CD14-positive monocyte (primary cell): ENCODE results near the gene CNGB1. TPM values are rescaled to one million over a fixed set of nuclear protein-coding genes. Genes with fewer than 3 reads are reported as not detected.
"Not testable (repeated sequence)": the region's sequence is repeated elsewhere in the genome, so short reads cannot be mapped to it uniquely, and the experiment has no call there.

Source experiments
- DNase-seq, 3 donors: peaks; one replicate each; pipeline ENCODE4 v3.0.0-alpha.2; 2011 to 2022
- H2AFZ ChIP-seq: 2 replicates; pipeline ENCODE4 v1.6.0; 2012; ENCODE audit warnings: mild to moderate bottlenecking, low read depth, low read length, inconsistent platforms; ENCODE audit not compliant: insufficient read depth, poor library complexity, severe bottlenecking
- H3K27ac ChIP-seq, 2 donors: 1 replicate in 1 of 2; 2 replicates in 1 of 2; pipeline ENCODE4 v1.5.1; 2012 to 2013; ENCODE audit warnings: low read length in 2 of 2, control low read depth in 1 of 2, inconsistent platforms in 1 of 2, low read depth in 1 of 2, mild to moderate bottlenecking in 1 of 2
- H3K27me3 ChIP-seq, 2 donors: one replicate each; pipeline versions ENCODE4 v1.6.0 to v1.6.1; 2011 to 2013; ENCODE audit warnings: low read length in 2 of 2; ENCODE audit not compliant: control insufficient read depth in 2 of 2, insufficient read depth in 2 of 2
- H3K36me3 ChIP-seq, 2 donors: replicated peaks in 1 of 2; 1 replicate in 1 of 2; 2 replicates in 1 of 2; pipeline versions ENCODE4 v1.5.1 to v1.6.1; 2012 to 2013; ENCODE audit warnings: low read length in 2 of 2, control low read depth in 1 of 2, inconsistent platforms in 1 of 2, mild to moderate bottlenecking in 1 of 2; ENCODE audit not compliant: insufficient read depth in 2 of 2, control insufficient read depth in 1 of 2
- H3K4me1 ChIP-seq, 2 donors: 1 replicate in 1 of 2; 2 replicates in 1 of 2; pipeline versions ENCODE4 v1.5.1 to v1.6.1; 2012 to 2013; ENCODE audit warnings: low read length in 2 of 2, control low read depth in 1 of 2, inconsistent platforms in 1 of 2, mild to moderate bottlenecking in 1 of 2, moderate library complexity in 1 of 2; ENCODE audit not compliant: insufficient read depth in 2 of 2, control insufficient read depth in 1 of 2
- H3K4me2 ChIP-seq: replicated peaks from 2 replicates; pipeline ENCODE3; 2012; ENCODE audit warnings: low read length, moderate library complexity, mild to moderate bottlenecking; ENCODE audit not compliant: poor library complexity, severe bottlenecking; ENCODE audit errors: extremely low read depth
- H3K4me3 ChIP-seq, 3 experiments: fragments of 200-600 bp in 1 of 3; sonication (generic) in 1 of 3; replicated peaks in 1 of 3; 1 replicate in 2 of 3; 2 replicates in 1 of 3; pipeline ENCODE4 v1.5.1; 2011 to 2013; ENCODE audit warnings: low read length in 3 of 3, mild to moderate bottlenecking in 3 of 3, control low read depth in 2 of 3, low read depth in 2 of 3, inconsistent platforms in 1 of 3, moderate library complexity in 1 of 3
- H3K79me2 ChIP-seq: 2 replicates; pipeline ENCODE4 v1.6.0; 2012; ENCODE audit warnings: mild to moderate bottlenecking, control low read depth, inconsistent platforms, low read length, moderate library complexity; ENCODE audit not compliant: insufficient read depth
- H3K9ac ChIP-seq: 2 replicates; pipeline ENCODE4 v1.6.0; 2017; ENCODE audit warnings: low read length, mild to moderate bottlenecking; ENCODE audit not compliant: insufficient read depth, poor library complexity, severe bottlenecking
- H3K9me3 ChIP-seq, 2 donors: replicated peaks in 1 of 2; 1 replicate in 1 of 2; 2 replicates in 1 of 2; pipeline versions ENCODE4 v1.5.1 to v1.6.1; 2012 to 2013; ENCODE audit warnings: low read length in 2 of 2, control low read depth in 1 of 2; ENCODE audit not compliant: control insufficient read depth in 1 of 2, insufficient read depth in 1 of 2
- H4K20me1 ChIP-seq: 2 replicates; pipeline ENCODE4 v1.6.0; 2012; ENCODE audit warnings: mild to moderate bottlenecking, low read length, control low read depth, moderate library complexity; ENCODE audit not compliant: insufficient read depth
- H3K27ac Mint-ChIP-seq, 7 donors: one replicate each; pipeline ENCODE4 v1.8.0; 2020; ENCODE audit warnings: mild to moderate bottlenecking in 7 of 7, mixed read lengths in 7 of 7, moderate library complexity in 6 of 7, inconsistent platforms in 2 of 7
- H3K27me3 Mint-ChIP-seq, 3 donors: one replicate each; pipeline ENCODE4 v1.8.0; 2021 to 2022; ENCODE audit warnings: low read depth in 3 of 3, mild to moderate bottlenecking in 3 of 3, mixed read lengths in 3 of 3, moderate library complexity in 3 of 3, inconsistent platforms in 1 of 3
- H3K36me3 Mint-ChIP-seq, 2 donors: one replicate each; pipeline ENCODE4 v1.8.0; 2020; ENCODE audit warnings: mixed read lengths in 2 of 2, inconsistent platforms in 1 of 2, mild to moderate bottlenecking in 1 of 2
- H3K4me1 Mint-ChIP-seq: one replicate; pipeline ENCODE4 v1.8.0; 2020; ENCODE audit warnings: mild to moderate bottlenecking, mixed read lengths
- H3K4me3 Mint-ChIP-seq, 2 donors: one replicate each; pipeline ENCODE4 v1.8.0; 2020; ENCODE audit warnings: mild to moderate bottlenecking in 2 of 2, mixed read lengths in 2 of 2, moderate library complexity in 1 of 2
- H3K9me3 Mint-ChIP-seq, 7 donors: one replicate each; pipeline ENCODE4 v1.8.0; 2020 to 2022; ENCODE audit warnings: mixed read lengths in 7 of 7, mild to moderate bottlenecking in 6 of 7, moderate library complexity in 6 of 7, inconsistent platforms in 2 of 7
- CTCF ChIP-seq: fragments of 200-600 bp; IDR thresholded peaks from one replicate; pipeline ENCODE4 v1.8.0; 2022; ENCODE audit warnings: antibody characterized with exemption, mild to moderate bottlenecking
- WGBS: methylation state at CpG from one replicate; pipeline ENCODE4 v1.1.5; 2013; ENCODE audit warnings: missing lambda C conversion rate; ENCODE audit not compliant: insufficient coverage; 5-methylcytosine and 5-hydroxymethylcytosine counted together
- intact Hi-C, 2 donors: fragments of 100-400 bp; cut with micrococcal nuclease; formaldehyde crosslinking; loops; one replicate each; pipeline versions ENCODE4 v1.15.0 to v1.15.1; 2023
- polyA plus RNA-seq, 3 donors: library from polyadenylated mRNA; depleted of rRNA in 1 of 3; unstranded in 2 of 3; stranded (reverse) in 1 of 3; fragments of 300-500 nt in 2 of 3; fragments of >200 nt in 1 of 3; fragmentation: Illumina TruSeq in 2 of 3; gene quantifications; 1 replicate in 2 of 3; 2 replicates in 1 of 3; pipeline ENCODE4 v1.2.3, GENCODE V29; 2012 to 2021

The CNGB1 gene
- polyA plus RNA-seq, 3 donors = not detected

DNA sequence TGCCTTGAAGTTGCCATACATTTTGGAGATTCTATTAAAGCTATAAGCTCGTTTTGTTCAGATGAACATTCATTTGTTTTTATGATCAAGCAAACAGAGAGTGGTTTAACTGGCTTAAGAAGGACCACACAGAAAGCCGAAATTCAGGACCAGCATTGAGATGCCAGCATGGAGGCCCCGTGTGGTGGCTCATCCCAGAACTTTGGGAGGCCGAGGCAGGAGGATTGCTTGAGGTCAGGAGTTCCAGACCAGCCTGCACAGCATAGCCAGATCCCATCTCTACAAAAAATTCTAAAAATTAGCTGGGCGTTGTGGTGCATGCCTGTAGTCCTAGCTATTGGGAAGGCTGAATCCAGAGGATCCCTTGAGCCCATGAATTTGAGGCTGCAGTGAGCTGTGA is 122.7 kb downstream of the CNGB1 start:
- H3K36me3 Mint-ChIP-seq = no peaks in the 10 kb centered on the region
- H3K27ac ChIP-seq = no peak overlapping the region
- H3K4me3 ChIP-seq = no peak overlapping the region
- H3K27ac Mint-ChIP-seq = no peak overlapping the region
- peaks cover 3 to 4% (median 3%) of the 10 kb centered on the region in 3 donors for H3K27me3 Mint-ChIP-seq
- H3K36me3 ChIP-seq = no peaks in the 10 kb centered on the region
- H2AFZ ChIP-seq = no peak overlapping the region
- H3K4me2 ChIP-seq = no peak overlapping the region
- WGBS = 93% methylated on average over 4 of the region's 5 CpGs
- intact Hi-C loops = no loop called here
- H3K4me1 Mint-ChIP-seq = no peaks in the 10 kb centered on the region
- no peak for DNase-seq
- no peak overlapping the region for H3K4me3 Mint-ChIP-seq
- no peaks in the 10 kb centered on the region for H3K9me3 ChIP-seq
- TF ChIP-seq CTCF = no peak
- no peaks in the 10 kb centered on the region for H4K20me1 ChIP-seq
- H3K9ac ChIP-seq = no peak overlapping the region
- H3K27me3 ChIP-seq = no peaks in the 10 kb centered on the region
- no peaks in the 10 kb centered on the region for H3K4me1 ChIP-seq
- H3K79me2 ChIP-seq = no peaks in the 10 kb centered on the region
- peaks cover 0 to 3% (median 0%) of the 10 kb centered on the region in 7 donors for H3K9me3 Mint-ChIP-seq

GRCh38 chr16:57846931-57847330 is 124.0 kb downstream of the CNGB1 start:
- H3K27ac Mint-ChIP-seq, H3K27me3 ChIP-seq, H2AFZ ChIP-seq, intact Hi-C loops, H3K27me3 Mint-ChIP-seq, H3K79me2 ChIP-seq, H3K9ac ChIP-seq, H3K9me3 Mint-ChIP-seq, H3K4me1 ChIP-seq, H3K9me3 ChIP-seq, H3K4me3 Mint-ChIP-seq, H3K36me3 ChIP-seq, H3K4me2 ChIP-seq, H3K4me3 ChIP-seq, H3K36me3 Mint-ChIP-seq, DNase-seq, H3K27ac ChIP-seq, H4K20me1 ChIP-seq, H3K4me1 Mint-ChIP-seq: not testable (repeated sequence)
- 85% methylated on average over 4 of the region's 6 CpGs for WGBS
